ENCODE measurements around the gene SUN3.

DNA sequence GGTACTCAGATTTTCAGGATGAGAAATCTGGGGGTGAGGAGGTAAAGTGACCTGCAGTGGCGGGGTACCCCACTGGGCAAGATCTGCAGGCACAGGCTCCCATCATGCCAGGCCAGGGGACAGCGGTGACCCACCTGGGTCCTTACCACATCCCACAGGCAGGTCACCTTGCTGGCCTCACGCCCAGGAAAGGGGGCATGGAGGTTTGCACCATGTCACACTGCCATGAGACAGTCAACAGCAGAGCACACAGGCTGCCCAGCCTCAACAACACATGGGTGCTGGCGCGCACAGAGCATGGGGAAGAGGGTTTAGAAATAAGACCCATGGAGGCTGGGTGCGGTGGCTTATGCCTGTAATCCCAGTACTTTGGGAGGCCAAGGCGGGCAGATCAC, 81.6 kb downstream of the SUN3 start:
- TF ChIP-seq, protein P1, sequence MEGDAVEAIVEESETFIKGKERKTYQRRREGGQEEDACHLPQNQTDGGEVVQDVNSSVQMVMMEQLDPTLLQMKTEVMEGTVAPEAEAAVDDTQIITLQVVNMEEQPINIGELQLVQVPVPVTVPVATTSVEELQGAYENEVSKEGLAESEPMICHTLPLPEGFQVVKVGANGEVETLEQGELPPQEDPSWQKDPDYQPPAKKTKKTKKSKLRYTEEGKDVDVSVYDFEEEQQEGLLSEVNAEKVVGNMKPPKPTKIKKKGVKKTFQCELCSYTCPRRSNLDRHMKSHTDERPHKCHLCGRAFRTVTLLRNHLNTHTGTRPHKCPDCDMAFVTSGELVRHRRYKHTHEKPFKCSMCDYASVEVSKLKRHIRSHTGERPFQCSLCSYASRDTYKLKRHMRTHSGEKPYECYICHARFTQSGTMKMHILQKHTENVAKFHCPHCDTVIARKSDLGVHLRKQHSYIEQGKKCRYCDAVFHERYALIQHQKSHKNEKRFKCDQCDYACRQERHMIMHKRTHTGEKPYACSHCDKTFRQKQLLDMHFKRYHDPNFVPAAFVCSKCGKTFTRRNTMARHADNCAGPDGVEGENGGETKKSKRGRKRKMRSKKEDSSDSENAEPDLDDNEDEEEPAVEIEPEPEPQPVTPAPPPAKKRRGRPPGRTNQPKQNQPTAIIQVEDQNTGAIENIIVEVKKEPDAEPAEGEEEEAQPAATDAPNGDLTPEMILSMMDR (conservative IDR thresholded peaks at IDR 0.05): no peak
- no peak for TF ChIP-seq ZFX (IDR thresholded peaks at IDR 0.05)

All from C4-2B (cell line).